NCI-H526 treated with DMSO at 0.1 percent for 48 hours (cell line): Measurements from ENCODE around the gene UEVLD.

Experiments used
- DNase-seq: peaks from one replicate; lab custom pipeline; 2025; lab: John Stamatoyannopoulos, UW

Gene UEVLD

GRCh38 chr11:18498039-18498438, 90.5 kb downstream of the UEVLD start:
- DNase-seq, result no peak

- no peak for DNase-seq
These were observed 92.8 kb downstream of the UEVLD start for GRCh38 chr11:18495703-18496102.

- no peak for DNase-seq
These were observed 93.3 kb downstream of the UEVLD start for GRCh38 chr11:18495271-18495670.

- DNase-seq, result no peak
These were observed 95.2 kb downstream of the UEVLD start for GRCh38 chr11:18493310-18493709.

- no peak for DNase-seq
These were observed 95.6 kb downstream of the UEVLD start for GRCh38 chr11:18492888-18493287.

GRCh38 chr11:18491924-18492323, 96.6 kb downstream of the UEVLD start:
- DNase-seq, result no peak

- no peak for DNase-seq
These were observed 97.6 kb downstream of the UEVLD start for GRCh38 chr11:18490736-18491485.

- DNase-seq, result no peak
These were observed 98.2 kb downstream of the UEVLD start for GRCh38 chr11:18490319-18490718.

- DNase-seq, result no peak
These were observed 102.5 kb downstream of the UEVLD start for GRCh38 chr11:18485913-18486528.
